HEK293 (cell line): Measurements from ENCODE around the gene NECAB3.
A peak's percentile ranks its signal among the peaks of the same experiment; 100 is the strongest.

ENCODE experiments used
- AEBP2 ChIP-seq: fragments of 450-650 bp; formaldehyde crosslinking; IDR thresholded peaks from 2 replicates; pipeline ENCODE4 v1.5.1; 2016; ENCODE audit warnings: missing biosample characterization, missing genetic modification characterization, borderline replicate concordance
- GLIS1 ChIP-seq: fragments of 450-650 bp; formaldehyde crosslinking; IDR thresholded peaks from 2 replicates; pipeline ENCODE4 v1.5.1; 2016; ENCODE audit warnings: missing biosample characterization, missing genetic modification characterization
- KLF17 ChIP-seq: fragments of 450-650 bp; formaldehyde crosslinking; IDR thresholded peaks from 2 replicates; pipeline ENCODE4 v1.5.1; 2016; ENCODE audit warnings: missing biosample characterization, missing genetic modification characterization
- PRDM2 ChIP-seq: fragments of 450-650 bp; formaldehyde crosslinking; IDR thresholded peaks from 2 replicates; pipeline ENCODE4 v1.5.1; 2016; ENCODE audit warnings: missing biosample characterization, missing genetic modification characterization, borderline replicate concordance
- REPIN1 ChIP-seq: fragments of 450-650 bp; formaldehyde crosslinking; IDR thresholded peaks from 2 replicates; pipeline ENCODE4 v1.5.1; 2017; ENCODE audit warnings: missing biosample characterization, missing genetic modification characterization, low read depth
- SCRT2 ChIP-seq: fragments of 450-650 bp; formaldehyde crosslinking; IDR thresholded peaks from 2 replicates; pipeline ENCODE4 v1.5.1; 2016; ENCODE audit warnings: missing biosample characterization, missing genetic modification characterization
- YY2 ChIP-seq: fragments of 450-650 bp; formaldehyde crosslinking; IDR thresholded peaks from 2 replicates; pipeline ENCODE4 v1.5.1; 2016; ENCODE audit warnings: missing biosample characterization, missing genetic modification characterization
- ZBTB26 ChIP-seq: fragments of 450-650 bp; formaldehyde crosslinking; optimal IDR thresholded peaks from 2 replicates; pipeline ENCODE3; 2016; ENCODE audit warnings: missing biosample characterization, mild to moderate bottlenecking, missing genetic modification characterization
- ZBTB6 ChIP-seq: fragments of 450-650 bp; formaldehyde crosslinking; IDR thresholded peaks from 2 replicates; pipeline ENCODE4 v1.5.1; 2017; ENCODE audit warnings: missing biosample characterization, missing genetic modification characterization
- ZFP41 ChIP-seq: fragments of 450-650 bp; formaldehyde crosslinking; IDR thresholded peaks from 2 replicates; pipeline ENCODE4 v1.5.1; 2016; ENCODE audit warnings: missing biosample characterization, missing genetic modification characterization, borderline replicate concordance
- ZNF112 ChIP-seq: fragments of 450-650 bp; formaldehyde crosslinking; IDR thresholded peaks from 2 replicates; pipeline ENCODE4 v1.5.0; 2017; ENCODE audit warnings: missing biosample characterization, missing genetic modification characterization
- ZNF174 ChIP-seq: fragments of 450-650 bp; formaldehyde crosslinking; IDR thresholded peaks from 2 replicates; pipeline ENCODE4 v1.5.0; 2017; ENCODE audit warnings: missing biosample characterization, mild to moderate bottlenecking, missing genetic modification characterization
- ZNF221 ChIP-seq: fragments of 450-650 bp; formaldehyde crosslinking; IDR thresholded peaks from 2 replicates; pipeline ENCODE4 v1.5.1; 2017; ENCODE audit warnings: missing biosample characterization, missing genetic modification characterization, borderline replicate concordance
- ZNF266 ChIP-seq: fragments of 450-650 bp; formaldehyde crosslinking; IDR thresholded peaks from 2 replicates; pipeline ENCODE4 v1.5.1; 2016; ENCODE audit warnings: missing biosample characterization, missing genetic modification characterization, low read depth
- ZNF341 ChIP-seq: fragments of 450-650 bp; formaldehyde crosslinking; IDR thresholded peaks from 2 replicates; pipeline ENCODE4; 2016; ENCODE audit warnings: low read depth, missing biosample characterization, missing genetic modification characterization
- ZNF488 ChIP-seq: fragments of 450-650 bp; formaldehyde crosslinking; IDR thresholded peaks from 2 replicates; pipeline ENCODE4 v1.5.1; 2016; ENCODE audit warnings: missing biosample characterization, missing genetic modification characterization
- ZNF501 ChIP-seq: fragments of 450-650 bp; formaldehyde crosslinking; IDR thresholded peaks from 2 replicates; pipeline ENCODE4 v1.5.1; 2016; ENCODE audit warnings: missing biosample characterization, missing genetic modification characterization
- ZNF529 ChIP-seq: fragments of 450-650 bp; formaldehyde crosslinking; IDR thresholded peaks from 2 replicates; pipeline ENCODE4 v1.5.1; 2017; ENCODE audit warnings: missing genetic modification characterization, missing biosample characterization; ENCODE audit not compliant: insufficient replicate concordance
- ZNF530 ChIP-seq: fragments of 450-650 bp; formaldehyde crosslinking; IDR thresholded peaks from 2 replicates; pipeline ENCODE4 v1.5.1; 2016; ENCODE audit warnings: low read depth, missing biosample characterization, missing genetic modification characterization
- ZNF548 ChIP-seq: fragments of 450-650 bp; formaldehyde crosslinking; IDR thresholded peaks from 2 replicates; pipeline ENCODE4 v1.5.1; 2016; ENCODE audit warnings: missing biosample characterization, missing genetic modification characterization
- ZNF560 ChIP-seq: fragments of 450-650 bp; formaldehyde crosslinking; IDR thresholded peaks from 2 replicates; pipeline ENCODE4 v1.5.1; 2017; ENCODE audit warnings: missing biosample characterization, missing genetic modification characterization, borderline replicate concordance
- ZNF585B ChIP-seq: fragments of 450-650 bp; formaldehyde crosslinking; IDR thresholded peaks from 2 replicates; pipeline ENCODE4 v1.5.1; 2016; ENCODE audit warnings: missing biosample characterization, missing genetic modification characterization
- ZNF596 ChIP-seq: fragments of 450-650 bp; IDR thresholded peaks from 2 replicates; pipeline ENCODE4 v1.5.0; 2018; ENCODE audit warnings: missing biosample characterization, mild to moderate bottlenecking, missing genetic modification characterization, moderate library complexity
- ZNF610 ChIP-seq: fragments of 450-650 bp; formaldehyde crosslinking; IDR thresholded peaks from 2 replicates; pipeline ENCODE4 v1.5.1; 2016; ENCODE audit warnings: missing biosample characterization, missing genetic modification characterization, borderline replicate concordance
- ZNF623 ChIP-seq: fragments of 450-650 bp; formaldehyde crosslinking; IDR thresholded peaks from 2 replicates; pipeline ENCODE4 v1.5.1; 2016; ENCODE audit warnings: missing biosample characterization, missing genetic modification characterization
- ZNF658 ChIP-seq: fragments of 450-650 bp; formaldehyde crosslinking; IDR thresholded peaks from 2 replicates; pipeline ENCODE4; 2016; ENCODE audit warnings: missing biosample characterization, missing genetic modification characterization
- ZNF792 ChIP-seq: fragments of 450-650 bp; formaldehyde crosslinking; IDR thresholded peaks from 2 replicates; pipeline ENCODE4 v1.5.1; 2016; ENCODE audit warnings: missing biosample characterization, missing genetic modification characterization

The NECAB3 gene

GRCh38 chr20:33685328-33686099 is 11.3 kb upstream of the NECAB3 start (continued):
- TF ChIP-seq YY2 (tag by site-specific recombination) = no peak
- TF ChIP-seq ZFP41 (tag by site-specific recombination) = no peak
- TF ChIP-seq ZNF174 (tag by site-specific recombination) = no peak
- TF ChIP-seq ZNF548 (tag by site-specific recombination) = no peak
- TF ChIP-seq ZNF501 = no peak
- no peak for TF ChIP-seq ZNF610
- no peak for TF ChIP-seq ZNF560 (tag by site-specific recombination)
- TF ChIP-seq REPIN1 (tag by site-specific recombination) = no peak
- TF ChIP-seq ZNF112 (tag by site-specific recombination) = no peak
- TF ChIP-seq PRDM2 (tag by site-specific recombination) = no peak
- no peak for TF ChIP-seq ZBTB6
- TF ChIP-seq ZNF623 (tag by site-specific recombination) = no peak
- no peak for TF ChIP-seq ZNF792 (tag by site-specific recombination)
- no peak for TF ChIP-seq AEBP2 (tag by site-specific recombination)
- TF ChIP-seq GLIS1 (tag by site-specific recombination) = no peak; the same call in none of the 2 replicates
- no peak for TF ChIP-seq ZNF488 (tag by site-specific recombination)
- peak; percentile 88 for TF ChIP-seq KLF17 (tag by site-specific recombination)
- no peak for TF ChIP-seq ZNF529 (tag by site-specific recombination)
- TF ChIP-seq ZNF341 = 0 out of 2 replicates have a peak, but pooled peaks have one; percentile 42
- TF ChIP-seq ZNF530 (tag by site-specific recombination) = no peak
- no peak for TF ChIP-seq ZNF596 (tag by site-specific recombination)
- TF ChIP-seq ZBTB26 (tag by site-specific recombination) = peak; percentile 33
- no peak for TF ChIP-seq SCRT2 (tag by site-specific recombination)
- TF ChIP-seq ZNF221 (tag by site-specific recombination) = no peak
- no peak for TF ChIP-seq ZNF658
- TF ChIP-seq ZNF585B = no peak
- no peak for TF ChIP-seq ZNF266 (tag by site-specific recombination)
